HepG2 (cell line): ENCODE measurements around the gene ST14. TPM values are rescaled to one million over a fixed set of nuclear protein-coding genes. Genes with fewer than 3 reads are reported as not detected.

Experiments used
- ATRX ChIP-seq: sonication (generic); formaldehyde crosslinking; IDR thresholded peaks from 2 replicates; pipeline ENCODE4 v1.4.0; 2020; ENCODE audit warnings: missing genetic modification reagents, borderline replicate concordance
- CEBPG ChIP-seq: IDR thresholded peaks from 2 replicates; pipeline ENCODE4 v1.6.1; 2016
- KAT8 ChIP-seq: IDR thresholded peaks from 2 replicates; pipeline ENCODE4 v1.6.1; 2016; ENCODE audit warnings: missing genetic modification reagents, missing compliant biosample characterization
- NR2F2 ChIP-seq: IDR thresholded peaks from 2 replicates; pipeline ENCODE4 v1.6.1; 2012; ENCODE audit warnings: low read depth, inconsistent platforms, borderline replicate concordance
- PCBP1 ChIP-seq: fragments of 200-400 bp; formaldehyde crosslinking; IDR thresholded peaks from 2 replicates; pipeline ENCODE4 v1.6.1; 2017; ENCODE audit warnings: mild to moderate bottlenecking, low read depth, low read length, borderline replicate concordance
- RCOR2 ChIP-seq: IDR thresholded peaks from 2 replicates; pipeline ENCODE4 v1.6.1; 2016; ENCODE audit warnings: missing biosample characterization, missing genetic modification reagents
- SSRP1 ChIP-seq: IDR thresholded peaks from 2 replicates; pipeline ENCODE4 v1.6.1; 2016; ENCODE audit warnings: control low read depth
- ZEB1 ChIP-seq: IDR thresholded peaks from 2 replicates; pipeline ENCODE4 v1.6.1; 2012; ENCODE audit warnings: mild to moderate bottlenecking, low read depth, inconsistent platforms; ENCODE audit not compliant: insufficient replicate concordance
- ZKSCAN8 ChIP-seq: IDR thresholded peaks from 2 replicates; pipeline ENCODE4 v1.6.1; 2016; ENCODE audit warnings: borderline replicate concordance, missing genetic modification reagents, missing compliant biosample characterization
- ZNF256 ChIP-seq: sonication (generic); formaldehyde crosslinking; conservative IDR thresholded peaks from 2 replicates; pipeline ENCODE4 v1.4.0; 2020; ENCODE audit warnings: missing genetic modification reagents
- ZNF761 ChIP-seq: sonication (generic); formaldehyde crosslinking; conservative IDR thresholded peaks from 2 replicates; pipeline ENCODE4 v1.4.0; 2020; ENCODE audit warnings: mild to moderate bottlenecking, missing genetic modification reagents
- polyA plus RNA-seq, 8 experiments: library from polyadenylated mRNA; depleted of rRNA in 3 of 8; stranded (reverse) in 7 of 8; unstranded in 1 of 8; fragments of >200 nt; fragmentation: Illumina TruSeq in 4 of 8; extraction: Trizol in 4 of 8; gene quantifications; 2 replicates each; pipeline versions ENCODE4 v1.2.1 to v1.2.3, GENCODE V29; 2011 to 2016; ENCODE audit warnings: low read depth in 4 of 8, missing spikeins in 1 of 8, mixed read lengths in 1 of 8; ENCODE audit not compliant: insufficient read depth in 1 of 8
- total RNA-seq, 5 experiments: library from RNA; depleted of rRNA; stranded (reverse); fragments of >200 nt; fragmentation: Illumina TruSeq; extraction: Trizol; gene quantifications; 2 replicates each; pipeline ENCODE4 v1.2.3, GENCODE V29; 2016; ENCODE audit warnings: low read depth in 1 of 5
- TF ChIP-seq, protein P1 (sequence below): sonication (generic); formaldehyde crosslinking; IDR thresholded peaks from 2 replicates; pipeline ENCODE4 v1.5.1; 2020; ENCODE audit warnings: mild to moderate bottlenecking, missing genetic modification reagents, borderline replicate concordance
- TF ChIP-seq, protein P2 (sequence below): sonication (generic); formaldehyde crosslinking; IDR thresholded peaks from 2 replicates; pipeline ENCODE4 v1.4.0; 2020; ENCODE audit warnings: missing genetic modification reagents, borderline replicate concordance
- TF ChIP-seq, protein P3 (sequence below), 2 experiments: sonication (generic) in 1 of 2; formaldehyde crosslinking in 1 of 2; IDR thresholded peaks; 2 replicates each; pipeline versions ENCODE4 v1.4.0 to v1.6.1; 2018 to 2020; ENCODE audit warnings: missing genetic modification reagents in 2 of 2, borderline replicate concordance in 1 of 2, low read depth in 1 of 2, mild to moderate bottlenecking in 1 of 2, missing biosample characterization in 1 of 2
- TF ChIP-seq, protein P4 (sequence below): sonication (generic); formaldehyde crosslinking; IDR thresholded peaks from 2 replicates; pipeline ENCODE4 v1.5.0; 2020; ENCODE audit warnings: missing genetic modification reagents, mild to moderate bottlenecking, borderline replicate concordance
- TF ChIP-seq, protein P5 (sequence below): IDR thresholded peaks from 2 replicates; pipeline ENCODE4 v1.6.1; 2018; ENCODE audit warnings: missing genetic modification reagents, mild to moderate bottlenecking, missing compliant biosample characterization

Gene ST14
- total and polyA plus RNA-seq, 2 of the 13 experiments (the other 11 are each of a cell fraction or from before 2014, with no cell fraction given): 0.88 to 1.4 TPM

DNA sequence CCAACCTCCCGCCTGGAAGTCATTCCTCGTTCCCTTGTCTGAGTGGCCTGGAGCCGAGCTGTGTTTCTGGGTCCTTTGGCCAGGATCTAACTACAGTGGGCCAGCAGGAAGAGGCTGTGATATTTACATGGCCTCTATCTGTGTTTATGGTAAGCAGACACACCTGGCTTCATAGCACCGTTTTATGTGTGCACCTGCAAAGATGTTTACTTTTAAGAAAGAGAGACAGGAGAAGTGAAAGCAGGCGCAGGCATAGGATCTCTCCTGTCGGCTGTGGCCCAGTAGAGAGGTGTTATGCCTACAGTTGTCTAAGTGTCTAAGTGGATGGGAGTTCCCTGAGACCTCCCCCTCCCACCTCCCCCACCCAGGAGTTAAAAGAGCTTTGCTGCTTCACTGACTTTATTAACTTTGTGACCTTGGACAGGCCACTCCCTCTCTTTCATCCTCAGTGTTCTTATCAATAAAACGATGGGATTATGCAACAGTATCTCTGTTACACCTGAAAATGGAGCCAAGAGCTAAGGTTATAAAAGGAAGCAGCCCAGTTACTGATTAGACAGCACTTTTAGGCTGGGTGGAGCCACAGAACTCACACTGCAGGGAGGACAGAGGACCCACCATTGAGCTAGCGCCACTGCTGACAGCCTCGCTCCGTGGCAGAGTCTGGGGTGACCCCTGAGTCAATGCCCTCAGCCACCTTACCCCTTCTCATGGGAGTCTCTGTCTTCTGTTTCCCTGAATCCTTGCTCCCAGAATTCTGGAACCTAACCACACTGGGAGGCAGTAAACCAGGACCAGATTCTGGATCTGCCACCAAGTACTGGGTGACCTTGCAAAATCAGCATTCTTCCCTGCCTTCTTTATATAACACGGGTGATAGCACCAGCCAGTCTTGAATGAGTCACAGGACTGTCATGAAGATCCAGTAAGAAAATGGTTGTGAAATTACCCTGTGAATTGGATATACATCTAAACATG is 22.0 kb downstream of the ST14 start (continued):
- TF ChIP-seq PCBP1 (no peak), ZNF256 (CRISPR knock-in tag) (peak; percentile 56; the same call in 1 of the 2 replicates), RCOR2 (peak; percentile 85), ZEB1 (peak; percentile 95), ZKSCAN8 (CRISPR knock-in tag) (peak; percentile 67; the same call in 1 of the 2 replicates), SSRP1 (no peak), KAT8 (CRISPR knock-in tag) (peak; percentile 78), ATRX (CRISPR knock-in tag) (no peak), NR2F2 (peak; percentile 70; the same call in 1 of the 2 replicates), CEBPG (CRISPR knock-in tag) (peak; percentile 96), ZNF761 (peak; percentile 93)
- TF ChIP-seq, protein P1, sequence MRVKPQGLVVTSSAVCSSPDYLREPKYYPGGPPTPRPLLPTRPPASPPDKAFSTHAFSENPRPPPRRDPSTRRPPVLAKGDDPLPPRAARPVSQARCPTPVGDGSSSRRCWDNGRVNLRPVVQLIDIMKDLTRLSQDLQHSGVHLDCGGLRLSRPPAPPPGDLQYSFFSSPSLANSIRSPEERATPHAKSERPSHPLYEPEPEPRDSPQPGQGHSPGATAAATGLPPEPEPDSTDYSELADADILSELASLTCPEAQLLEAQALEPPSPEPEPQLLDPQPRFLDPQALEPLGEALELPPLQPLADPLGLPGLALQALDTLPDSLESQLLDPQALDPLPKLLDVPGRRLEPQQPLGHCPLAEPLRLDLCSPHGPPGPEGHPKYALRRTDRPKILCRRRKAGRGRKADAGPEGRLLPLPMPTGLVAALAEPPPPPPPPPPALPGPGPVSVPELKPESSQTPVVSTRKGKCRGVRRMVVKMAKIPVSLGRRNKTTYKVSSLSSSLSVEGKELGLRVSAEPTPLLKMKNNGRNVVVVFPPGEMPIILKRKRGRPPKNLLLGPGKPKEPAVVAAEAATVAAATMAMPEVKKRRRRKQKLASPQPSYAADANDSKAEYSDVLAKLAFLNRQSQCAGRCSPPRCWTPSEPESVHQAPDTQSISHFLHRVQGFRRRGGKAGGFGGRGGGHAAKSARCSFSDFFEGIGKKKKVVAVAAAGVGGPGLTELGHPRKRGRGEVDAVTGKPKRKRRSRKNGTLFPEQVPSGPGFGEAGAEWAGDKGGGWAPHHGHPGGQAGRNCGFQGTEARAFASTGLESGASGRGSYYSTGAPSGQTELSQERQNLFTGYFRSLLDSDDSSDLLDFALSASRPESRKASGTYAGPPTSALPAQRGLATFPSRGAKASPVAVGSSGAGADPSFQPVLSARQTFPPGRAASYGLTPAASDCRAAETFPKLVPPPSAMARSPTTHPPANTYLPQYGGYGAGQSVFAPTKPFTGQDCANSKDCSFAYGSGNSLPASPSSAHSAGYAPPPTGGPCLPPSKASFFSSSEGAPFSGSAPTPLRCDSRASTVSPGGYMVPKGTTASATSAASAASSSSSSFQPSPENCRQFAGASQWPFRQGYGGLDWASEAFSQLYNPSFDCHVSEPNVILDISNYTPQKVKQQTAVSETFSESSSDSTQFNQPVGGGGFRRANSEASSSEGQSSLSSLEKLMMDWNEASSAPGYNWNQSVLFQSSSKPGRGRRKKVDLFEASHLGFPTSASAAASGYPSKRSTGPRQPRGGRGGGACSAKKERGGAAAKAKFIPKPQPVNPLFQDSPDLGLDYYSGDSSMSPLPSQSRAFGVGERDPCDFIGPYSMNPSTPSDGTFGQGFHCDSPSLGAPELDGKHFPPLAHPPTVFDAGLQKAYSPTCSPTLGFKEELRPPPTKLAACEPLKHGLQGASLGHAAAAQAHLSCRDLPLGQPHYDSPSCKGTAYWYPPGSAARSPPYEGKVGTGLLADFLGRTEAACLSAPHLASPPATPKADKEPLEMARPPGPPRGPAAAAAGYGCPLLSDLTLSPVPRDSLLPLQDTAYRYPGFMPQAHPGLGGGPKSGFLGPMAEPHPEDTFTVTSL: peak; percentile 46; the same call in 1 of the 2 replicates
- TF ChIP-seq, protein P2, sequence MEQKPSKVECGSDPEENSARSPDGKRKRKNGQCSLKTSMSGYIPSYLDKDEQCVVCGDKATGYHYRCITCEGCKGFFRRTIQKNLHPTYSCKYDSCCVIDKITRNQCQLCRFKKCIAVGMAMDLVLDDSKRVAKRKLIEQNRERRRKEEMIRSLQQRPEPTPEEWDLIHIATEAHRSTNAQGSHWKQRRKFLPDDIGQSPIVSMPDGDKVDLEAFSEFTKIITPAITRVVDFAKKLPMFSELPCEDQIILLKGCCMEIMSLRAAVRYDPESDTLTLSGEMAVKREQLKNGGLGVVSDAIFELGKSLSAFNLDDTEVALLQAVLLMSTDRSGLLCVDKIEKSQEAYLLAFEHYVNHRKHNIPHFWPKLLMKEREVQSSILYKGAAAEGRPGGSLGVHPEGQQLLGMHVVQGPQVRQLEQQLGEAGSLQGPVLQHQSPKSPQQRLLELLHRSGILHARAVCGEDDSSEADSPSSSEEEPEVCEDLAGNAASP (CRISPR knock-in tag): peak; percentile 73; the same call in 1 of the 2 replicates
- TF ChIP-seq, protein P3, sequence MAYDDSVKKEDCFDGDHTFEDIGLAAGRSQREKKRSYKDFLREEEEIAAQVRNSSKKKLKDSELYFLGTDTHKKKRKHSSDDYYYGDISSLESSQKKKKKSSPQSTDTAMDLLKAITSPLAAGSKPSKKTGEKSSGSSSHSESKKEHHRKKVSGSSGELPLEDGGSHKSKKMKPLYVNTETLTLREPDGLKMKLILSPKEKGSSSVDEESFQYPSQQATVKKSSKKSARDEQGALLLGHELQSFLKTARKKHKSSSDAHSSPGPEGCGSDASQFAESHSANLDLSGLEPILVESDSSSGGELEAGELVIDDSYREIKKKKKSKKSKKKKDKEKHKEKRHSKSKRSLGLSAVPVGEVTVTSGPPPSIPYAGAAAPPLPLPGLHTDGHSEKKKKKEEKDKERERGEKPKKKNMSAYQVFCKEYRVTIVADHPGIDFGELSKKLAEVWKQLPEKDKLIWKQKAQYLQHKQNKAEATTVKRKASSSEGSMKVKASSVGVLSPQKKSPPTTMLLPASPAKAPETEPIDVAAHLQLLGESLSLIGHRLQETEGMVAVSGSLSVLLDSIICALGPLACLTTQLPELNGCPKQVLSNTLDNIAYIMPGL (CRISPR knock-in tag; IDR thresholded peaks at IDR 0.05; ENCODE audit: borderline replicate concordance in 1 of 2, low read depth in 1 of 2): peak in 1 of 2 experiments; percentile 47; a peak in 1 of 4 replicates
- TF ChIP-seq, protein P4, sequence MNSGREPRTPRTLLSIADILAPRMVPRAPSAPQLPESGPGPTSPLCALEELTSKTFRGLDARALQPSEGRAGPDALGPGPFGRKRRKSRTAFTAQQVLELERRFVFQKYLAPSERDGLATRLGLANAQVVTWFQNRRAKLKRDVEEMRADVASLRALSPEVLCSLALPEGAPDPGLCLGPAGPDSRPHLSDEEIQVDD: no peak
- TF ChIP-seq, protein P5, sequence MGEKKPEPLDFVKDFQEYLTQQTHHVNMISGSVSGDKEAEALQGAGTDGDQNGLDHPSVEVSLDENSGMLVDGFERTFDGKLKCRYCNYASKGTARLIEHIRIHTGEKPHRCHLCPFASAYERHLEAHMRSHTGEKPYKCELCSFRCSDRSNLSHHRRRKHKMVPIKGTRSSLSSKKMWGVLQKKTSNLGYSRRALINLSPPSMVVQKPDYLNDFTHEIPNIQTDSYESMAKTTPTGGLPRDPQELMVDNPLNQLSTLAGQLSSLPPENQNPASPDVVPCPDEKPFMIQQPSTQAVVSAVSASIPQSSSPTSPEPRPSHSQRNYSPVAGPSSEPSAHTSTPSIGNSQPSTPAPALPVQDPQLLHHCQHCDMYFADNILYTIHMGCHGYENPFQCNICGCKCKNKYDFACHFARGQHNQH (CRISPR knock-in tag): peak; percentile 68
- TF ChIP-seq, all 625 proteins: peak for 239
